Osteoblast (primary cell): Measurements from ENCODE around the gene CFL2. TPM values are rescaled to one million over a fixed set of nuclear protein-coding genes. Genes with fewer than 3 reads are reported as not detected.

Experiments used
- DNase-seq: peaks from one replicate; pipeline ENCODE4 v3.0.0; 2011; ENCODE audit warnings: low spot score, mixed read lengths; ENCODE audit not compliant: insufficient read length; ENCODE audit errors: missing footprints
- H2AFZ ChIP-seq: 2 replicates; pipeline ENCODE4 v1.6.0; 2011; ENCODE audit warnings: mild to moderate bottlenecking, low read length
- H3K27ac ChIP-seq: 2 replicates; pipeline ENCODE4 v1.5.1; 2011; ENCODE audit warnings: mild to moderate bottlenecking, low read depth, low read length, moderate library complexity
- H3K27me3 ChIP-seq: 2 replicates; pipeline ENCODE4 v1.6.0; 2012; ENCODE audit warnings: mild to moderate bottlenecking, control low read depth, inconsistent platforms, low read length, moderate library complexity; ENCODE audit not compliant: insufficient read depth
- H3K36me3 ChIP-seq: 2 replicates; pipeline ENCODE4 v1.5.1; 2011; ENCODE audit warnings: mild to moderate bottlenecking, low read length, control low read depth, moderate library complexity; ENCODE audit not compliant: insufficient read depth
- H3K4me1 ChIP-seq: 2 replicates; pipeline ENCODE4 v1.5.1; 2011; ENCODE audit warnings: mild to moderate bottlenecking, low read length, control low read depth, moderate library complexity; ENCODE audit not compliant: insufficient read depth
- H3K4me2 ChIP-seq: 2 replicates; pipeline ENCODE4 v1.6.0; 2011; ENCODE audit warnings: mild to moderate bottlenecking, low read length; ENCODE audit not compliant: insufficient read depth
- H3K4me3 ChIP-seq: fragments of 200-600 bp; sonication (generic); 3 replicates; pipeline ENCODE4 v1.5.1; 2012; ENCODE audit warnings: mild to moderate bottlenecking, low read length, inconsistent platforms; ENCODE audit not compliant: insufficient read depth
- H3K79me2 ChIP-seq: 2 replicates; pipeline ENCODE4 v1.6.0; 2012; ENCODE audit warnings: mild to moderate bottlenecking, low read length, control low read depth, inconsistent platforms; ENCODE audit not compliant: insufficient read depth
- H3K9me3 ChIP-seq: 2 replicates; pipeline ENCODE4 v1.5.1; 2011; ENCODE audit warnings: low read depth, low read length, control low read depth
- H4K20me1 ChIP-seq: 2 replicates; pipeline ENCODE4 v1.6.0; 2012; ENCODE audit warnings: mild to moderate bottlenecking, low read length, control low read depth; ENCODE audit not compliant: insufficient read depth
- CTCF ChIP-seq: IDR thresholded peaks from 2 replicates; pipeline ENCODE4 v1.5.1; 2011; ENCODE audit warnings: mild to moderate bottlenecking, low read depth, low read length, moderate library complexity; ENCODE audit errors: extremely low read depth
- total RNA-seq: library from RNA; depleted of rRNA; stranded (reverse); fragments of >200 nt; gene quantifications from 2 replicates; pipeline ENCODE4 v1.2.3, GENCODE V29; 2012

The CFL2 gene
- total RNA-seq, 1 donor, result 114 TPM

- H3K27me3 ChIP-seq, result no peaks in the 10 kb centered on the region
- H3K36me3 ChIP-seq, result peaks cover 24% of the 10 kb centered on the region
- peaks cover 45% of the 10 kb centered on the region for H3K4me1 ChIP-seq
- no peak for TF ChIP-seq CTCF
- H4K20me1 ChIP-seq, result no peaks in the 10 kb centered on the region
- peak overlapping the region; percentile 93 for H3K4me2 ChIP-seq
- peak overlapping the region; percentile 89 for H3K27ac ChIP-seq
- H3K79me2 ChIP-seq, result peaks cover 14% of the 10 kb centered on the region
- H2AFZ ChIP-seq, result no peak overlapping the region
- DNase-seq, result peak; percentile 76
- peak overlapping the region; percentile 38 for H3K4me3 ChIP-seq
- H3K9me3 ChIP-seq, result no peaks in the 10 kb centered on the region
Observed at GRCh38 chr14:34711169-34711568, 3.2 kb downstream of the CFL2 start.

GRCh38 chr14:34710744-34711143 lies 3.6 kb downstream of the CFL2 start:
- TF ChIP-seq CTCF, result no peak
- Histone ChIP-seq H3K9me3 (no peaks in the 10 kb centered on the region), H3K27ac (peak overlapping the region; percentile 89), H4K20me1 (no peaks in the 10 kb centered on the region), H2AFZ (no peak overlapping the region), H3K27me3 (no peaks in the 10 kb centered on the region), H3K4me3 (no peak overlapping the region), H3K36me3 (peaks cover 24% of the 10 kb centered on the region), H3K4me2 (peak overlapping the region; percentile 93), H3K4me1 (peaks cover 45% of the 10 kb centered on the region), H3K79me2 (peaks cover 14% of the 10 kb centered on the region)
- no peak for DNase-seq

GRCh38 chr14:34710006-34710405 lies 4.4 kb downstream of the CFL2 start:
- Histone ChIP-seq H3K9me3 (no peaks in the 10 kb centered on the region), H2AFZ (no peak overlapping the region), H3K36me3 (peaks cover 24% of the 10 kb centered on the region), H3K27ac (peak overlapping the region; percentile 89), H3K27me3 (no peaks in the 10 kb centered on the region), H3K4me1 (peaks cover 43% of the 10 kb centered on the region), H4K20me1 (no peaks in the 10 kb centered on the region), H3K4me2 (peak overlapping the region; percentile 93), H3K4me3 (no peak overlapping the region), H3K79me2 (peaks cover 14% of the 10 kb centered on the region)
- TF ChIP-seq CTCF, result no peak
- no peak for DNase-seq

GRCh38 chr14:34707722-34708121 lies 6.7 kb downstream of the CFL2 start:
- Histone ChIP-seq H3K79me2 (peaks cover 11% of the 10 kb centered on the region), H3K4me1 (peaks cover 35% of the 10 kb centered on the region), H4K20me1 (no peaks in the 10 kb centered on the region), H3K9me3 (no peaks in the 10 kb centered on the region), H3K4me2 (no peak overlapping the region), H2AFZ (no peak overlapping the region), H3K27ac (no peak overlapping the region), H3K27me3 (no peaks in the 10 kb centered on the region), H3K36me3 (peaks cover 19% of the 10 kb centered on the region), H3K4me3 (no peak overlapping the region)
- no peak for DNase-seq
- no peak for TF ChIP-seq CTCF
